ENCODE measurements around the gene MPG.
A peak's percentile ranks its signal among the peaks of the same experiment; 100 is the strongest.

MPG gene

GRCh38 chr16:74051-74746 is 3.8 kb upstream of the MPG start:
- peaks cover 20% of the 10 kb centered on the region for H3K27me3 ChIP-seq (ENCODE audit: insufficient read depth, low read depth)
- TF ChIP-seq, protein P1, sequence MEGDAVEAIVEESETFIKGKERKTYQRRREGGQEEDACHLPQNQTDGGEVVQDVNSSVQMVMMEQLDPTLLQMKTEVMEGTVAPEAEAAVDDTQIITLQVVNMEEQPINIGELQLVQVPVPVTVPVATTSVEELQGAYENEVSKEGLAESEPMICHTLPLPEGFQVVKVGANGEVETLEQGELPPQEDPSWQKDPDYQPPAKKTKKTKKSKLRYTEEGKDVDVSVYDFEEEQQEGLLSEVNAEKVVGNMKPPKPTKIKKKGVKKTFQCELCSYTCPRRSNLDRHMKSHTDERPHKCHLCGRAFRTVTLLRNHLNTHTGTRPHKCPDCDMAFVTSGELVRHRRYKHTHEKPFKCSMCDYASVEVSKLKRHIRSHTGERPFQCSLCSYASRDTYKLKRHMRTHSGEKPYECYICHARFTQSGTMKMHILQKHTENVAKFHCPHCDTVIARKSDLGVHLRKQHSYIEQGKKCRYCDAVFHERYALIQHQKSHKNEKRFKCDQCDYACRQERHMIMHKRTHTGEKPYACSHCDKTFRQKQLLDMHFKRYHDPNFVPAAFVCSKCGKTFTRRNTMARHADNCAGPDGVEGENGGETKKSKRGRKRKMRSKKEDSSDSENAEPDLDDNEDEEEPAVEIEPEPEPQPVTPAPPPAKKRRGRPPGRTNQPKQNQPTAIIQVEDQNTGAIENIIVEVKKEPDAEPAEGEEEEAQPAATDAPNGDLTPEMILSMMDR (conservative IDR thresholded peaks at IDR 0.05; ENCODE audit: low read depth, low read length), result no peak
- H3K4me3 ChIP-seq (IDR thresholded peaks at IDR 0.05; ENCODE audit: insufficient read depth, low read depth, low read length), result no peak overlapping the region
- no peaks in the 10 kb centered on the region for H4K20me1 ChIP-seq (ENCODE audit: insufficient read depth)
- H3K36me3 ChIP-seq (ENCODE audit: insufficient read depth), result no peaks in the 10 kb centered on the region
- no peaks in the 10 kb centered on the region for H3K79me2 ChIP-seq (ENCODE audit: insufficient read depth, low read depth)
- H3K27ac ChIP-seq, result no peak overlapping the region
- H3K4me2 ChIP-seq, result no peak overlapping the region
- no peak overlapping the region for H3K9ac ChIP-seq
- peaks cover 39% of the 10 kb centered on the region for H3K4me1 ChIP-seq (ENCODE audit: low read depth, poor library complexity, severe bottlenecking)
- H2AFZ ChIP-seq (ENCODE audit: low read depth), result no peak overlapping the region

GRCh38 chr16:74747-75334 is 3.2 kb upstream of the MPG start:
- Histone ChIP-seq H3K27me3 (ENCODE audit: insufficient read depth, low read depth) (peaks cover 20% of the 10 kb centered on the region), H3K4me3 (IDR thresholded peaks at IDR 0.05; ENCODE audit: insufficient read depth, low read depth, low read length) (no peak overlapping the region), H3K9ac (no peak overlapping the region), H3K36me3 (ENCODE audit: insufficient read depth) (no peaks in the 10 kb centered on the region), H3K27ac (no peak overlapping the region), H4K20me1 (ENCODE audit: insufficient read depth) (no peaks in the 10 kb centered on the region), H2AFZ (ENCODE audit: low read depth) (no peak overlapping the region), H3K4me2 (no peak overlapping the region), H3K79me2 (ENCODE audit: insufficient read depth, low read depth) (no peaks in the 10 kb centered on the region), H3K4me1 (ENCODE audit: low read depth, poor library complexity, severe bottlenecking) (peaks cover 39% of the 10 kb centered on the region)
- TF ChIP-seq, protein P1 (conservative IDR thresholded peaks at IDR 0.05; ENCODE audit: low read depth, low read length), result no peak

DNA sequence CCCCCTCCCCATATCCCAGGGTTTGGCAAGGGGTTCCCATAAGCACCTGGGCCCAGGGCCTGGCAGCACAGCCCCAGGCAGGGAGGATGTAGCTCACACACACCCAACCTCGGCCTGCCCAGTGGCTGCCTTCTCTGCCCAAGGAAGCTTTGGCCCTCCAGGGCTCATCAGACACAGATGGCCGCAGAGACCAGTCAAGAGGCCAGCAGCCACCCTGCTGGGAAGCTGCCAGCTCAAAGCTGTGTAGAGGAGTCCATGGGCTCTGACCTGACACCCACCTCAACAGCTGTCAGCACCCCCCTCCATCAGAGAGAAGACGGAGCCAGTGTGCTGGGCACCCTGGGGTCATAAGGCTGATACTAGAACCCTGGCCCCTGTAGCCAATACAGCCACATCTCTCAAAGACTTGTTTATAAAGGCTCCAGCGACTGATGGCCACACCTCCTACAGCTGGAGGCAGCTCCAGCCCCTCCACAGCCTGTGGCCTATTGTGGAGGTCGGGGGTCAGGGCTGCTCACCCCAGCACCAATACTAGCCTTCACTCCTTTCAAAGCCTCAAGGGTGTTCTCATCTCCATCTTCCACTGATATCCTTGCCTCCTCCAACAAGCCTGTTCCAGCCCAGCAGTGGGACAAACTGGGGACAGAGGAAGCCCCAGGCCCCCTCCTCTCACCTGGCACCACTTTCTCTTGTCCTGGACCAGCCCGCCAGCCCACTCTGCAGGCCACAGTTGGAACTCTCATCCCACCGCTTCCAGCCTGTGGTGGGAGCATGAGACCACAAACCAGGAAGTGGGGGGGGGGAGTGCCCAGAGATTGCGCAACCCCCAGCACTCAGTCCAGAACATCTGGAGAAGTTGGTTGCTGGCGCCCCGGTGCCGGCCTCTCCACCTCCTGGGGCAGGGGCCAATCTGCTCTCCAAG is 2.2 kb upstream of the MPG start:
- Histone ChIP-seq H3K9ac (no peak overlapping the region), H3K4me3 (IDR thresholded peaks at IDR 0.05; ENCODE audit: insufficient read depth, low read depth, low read length) (no peak overlapping the region), H3K4me2 (peak overlapping the region; percentile 97), H3K36me3 (ENCODE audit: insufficient read depth) (no peaks in the 10 kb centered on the region), H3K27ac (no peak overlapping the region), H3K79me2 (ENCODE audit: insufficient read depth, low read depth) (no peaks in the 10 kb centered on the region), H3K27me3 (ENCODE audit: insufficient read depth, low read depth) (peaks cover 19% of the 10 kb centered on the region), H4K20me1 (ENCODE audit: insufficient read depth) (no peaks in the 10 kb centered on the region), H3K4me1 (ENCODE audit: low read depth, poor library complexity, severe bottlenecking) (peaks cover 39% of the 10 kb centered on the region), H2AFZ (ENCODE audit: low read depth) (no peak overlapping the region)
- TF ChIP-seq, protein P1 (conservative IDR thresholded peaks at IDR 0.05; ENCODE audit: low read depth, low read length), result no peak

DNA sequence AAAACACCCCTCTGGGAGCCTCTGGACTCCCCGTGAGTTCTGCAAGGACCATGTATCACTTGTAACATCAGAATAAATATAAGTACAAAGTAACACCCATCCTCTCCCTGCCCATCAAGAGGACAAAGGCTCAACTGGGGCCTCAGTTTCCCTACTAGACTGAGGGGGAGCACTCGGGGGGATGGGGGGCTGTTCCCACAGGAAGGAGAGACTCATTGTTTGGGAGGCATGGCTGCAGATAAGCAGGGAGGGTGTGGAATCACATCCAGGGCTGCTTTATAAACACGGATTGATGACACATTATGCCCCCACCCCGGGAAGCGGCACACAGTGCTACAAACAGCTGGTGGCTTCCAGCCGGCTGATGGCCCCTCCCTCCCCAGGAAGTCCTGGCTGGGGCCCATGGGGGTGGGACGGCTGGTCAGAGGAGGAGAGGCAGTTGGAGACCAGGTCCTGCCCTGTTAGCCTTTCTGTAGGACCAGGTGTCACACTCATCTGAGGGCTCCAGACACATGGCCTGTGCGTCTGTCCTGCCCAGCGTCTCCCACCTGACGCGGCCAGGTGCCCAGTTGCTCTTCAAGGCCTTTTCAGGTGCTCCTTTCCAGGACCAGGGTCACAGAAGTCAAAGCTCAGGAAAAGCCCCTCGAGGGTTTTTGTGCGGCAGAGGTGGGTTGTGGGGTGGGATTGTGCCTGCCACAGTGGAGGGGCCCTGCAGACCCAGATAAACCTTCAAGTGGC is 1.3 kb upstream of the MPG start:
- Histone ChIP-seq H3K4me2 (peak overlapping the region; percentile 97), H3K9ac (peak overlapping the region; percentile 83; the same call in 1 of the 2 replicates), H3K27ac (no peak overlapping the region), H3K4me3 (IDR thresholded peaks at IDR 0.05; ENCODE audit: insufficient read depth, low read depth, low read length) (no peak overlapping the region), H3K79me2 (ENCODE audit: insufficient read depth, low read depth) (no peaks in the 10 kb centered on the region), H3K27me3 (ENCODE audit: insufficient read depth, low read depth) (peaks cover 13% of the 10 kb centered on the region), H3K4me1 (ENCODE audit: low read depth, poor library complexity, severe bottlenecking) (peaks cover 39% of the 10 kb centered on the region), H2AFZ (ENCODE audit: low read depth) (no peak overlapping the region; the same call in 1 of the 2 replicates), H4K20me1 (ENCODE audit: insufficient read depth) (no peaks in the 10 kb centered on the region), H3K36me3 (ENCODE audit: insufficient read depth) (no peaks in the 10 kb centered on the region)
- TF ChIP-seq, protein P1 (conservative IDR thresholded peaks at IDR 0.05; ENCODE audit: low read depth, low read length), result no peak

Measured in KMS-11 (cell line).